Measurements from ENCODE around the gene SRXN1.

SRXN1 gene

DNA sequence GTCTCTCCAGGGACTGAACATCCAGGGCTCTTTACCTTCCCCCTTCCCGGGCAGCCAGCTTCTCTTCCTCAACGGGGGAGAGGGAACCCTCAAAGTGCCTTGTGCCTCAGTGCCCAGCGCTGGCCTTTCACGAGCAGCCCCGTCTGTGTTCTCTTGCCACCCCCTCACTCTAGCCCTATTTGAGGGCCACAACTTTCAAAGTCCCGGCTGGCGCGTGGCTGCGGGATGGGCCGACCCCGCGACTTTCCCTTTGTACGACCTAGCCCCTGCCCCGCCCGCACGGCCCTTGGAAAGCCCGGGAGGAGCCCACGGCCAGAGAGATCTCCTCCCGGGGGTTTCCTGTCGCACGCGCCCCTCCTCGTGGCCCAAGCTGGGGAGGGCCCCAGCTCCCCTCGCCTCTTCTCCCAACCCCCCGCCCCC is 22.0 kb upstream of the SRXN1 start:
- no peak for DNase-seq

- peak in 1 of 2 experiments; percentile 64 for DNase-seq
These were observed 20.6 kb upstream of the SRXN1 start for GRCh38 chr20:673603-674001.

DNA sequence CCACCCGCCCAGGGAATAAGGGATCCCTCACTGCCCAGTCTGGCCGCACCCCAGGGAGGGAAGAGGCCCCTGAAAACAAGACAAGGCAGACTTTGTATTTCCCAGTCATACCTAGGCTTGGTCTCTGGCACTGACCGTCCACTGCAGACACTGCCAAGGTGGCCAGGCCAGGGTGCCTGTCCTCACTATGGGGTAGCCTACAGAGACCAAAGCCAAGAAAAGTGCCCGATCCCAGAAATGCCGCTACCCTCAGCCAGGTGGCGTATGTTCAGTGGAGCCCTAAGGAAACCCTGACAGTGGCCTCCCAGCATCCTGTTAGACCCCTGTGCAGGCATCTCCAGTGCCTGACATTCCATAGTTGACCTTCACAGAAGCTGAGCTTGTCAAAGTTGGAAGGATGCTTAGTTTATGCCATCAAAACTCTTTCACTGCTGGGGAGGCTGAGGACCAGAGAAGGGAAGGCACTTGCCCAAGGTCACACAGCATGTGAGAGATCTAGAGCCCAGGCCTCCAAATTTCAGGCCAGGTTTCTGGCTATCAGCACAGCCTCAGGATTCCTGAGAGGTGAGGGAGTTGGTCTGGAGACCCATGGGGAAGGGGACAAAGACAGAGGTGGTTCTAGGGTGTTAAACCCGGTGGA is 20.1 kb upstream of the SRXN1 start:
- DNase-seq = no peak

GRCh38 chr20:671252-672030 is 18.4 kb upstream of the SRXN1 start:
- no peak for DNase-seq

- DNase-seq = no peak
These were observed 16.6 kb upstream of the SRXN1 start for GRCh38 chr20:669573-669972.

DNA sequence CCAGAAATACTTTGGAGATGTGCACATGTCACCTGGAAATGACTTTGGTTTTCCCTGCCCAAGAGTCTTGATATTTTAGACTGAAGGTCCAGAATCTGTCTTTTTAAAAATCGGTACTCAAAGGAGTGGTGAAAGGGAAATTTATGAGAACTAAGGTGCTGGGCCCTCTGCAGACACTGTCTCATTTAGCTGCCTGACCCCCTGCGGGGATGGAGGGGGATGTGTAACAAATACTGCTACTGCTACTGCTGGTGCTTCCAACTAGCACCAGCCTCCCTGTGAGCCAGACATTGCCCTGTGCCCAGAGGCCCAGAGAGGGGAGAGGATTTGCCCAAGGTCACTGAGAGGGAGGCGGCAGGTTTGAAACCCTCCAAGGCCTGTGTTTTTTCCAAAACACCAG is 15.6 kb upstream of the SRXN1 start:
- no peak for DNase-seq

GRCh38 chr20:668050-668449 is 15.1 kb upstream of the SRXN1 start:
- DNase-seq = no peak

DNA sequence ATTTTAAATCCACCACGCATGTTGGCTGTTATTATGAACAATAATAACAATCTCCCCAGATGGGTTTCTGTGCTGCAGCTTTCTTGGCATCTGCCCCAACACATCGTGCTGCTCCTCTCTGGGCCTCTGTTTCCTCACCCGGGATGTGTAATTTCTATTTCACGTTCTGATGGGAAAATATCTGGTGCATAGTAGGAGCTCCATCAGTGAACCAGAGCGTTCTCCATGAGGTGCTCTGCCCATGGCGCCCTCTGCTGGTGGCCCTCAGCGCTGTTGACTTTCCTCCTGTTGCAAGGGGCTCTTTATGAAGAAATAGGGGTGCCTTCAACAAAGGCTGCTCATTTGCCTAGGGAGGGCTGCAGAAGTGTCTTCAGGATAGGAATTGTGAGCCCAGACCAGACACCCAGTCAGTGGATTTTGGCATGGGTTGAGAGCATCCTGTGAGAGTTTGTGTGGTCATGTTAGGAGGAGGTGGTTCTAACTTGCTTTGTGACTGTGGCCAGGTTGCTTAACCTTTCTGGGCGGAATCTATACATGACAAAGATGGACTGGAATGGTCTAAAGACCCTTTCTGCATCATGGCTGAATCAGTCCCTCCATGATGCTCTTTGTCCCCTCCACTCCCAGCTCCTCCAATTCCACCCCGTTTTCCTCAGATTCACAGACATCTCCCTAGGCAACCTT is 14.5 kb upstream of the SRXN1 start:
- DNase-seq = peak; percentile 32 to 34

- DNase-seq = no peak
These were observed 13.9 kb upstream of the SRXN1 start for GRCh38 chr20:666877-667276.

- no peak for DNase-seq
These were observed 12.3 kb upstream of the SRXN1 start for GRCh38 chr20:665276-665675.

- DNase-seq = no peak
These were observed 11.6 kb upstream of the SRXN1 start for GRCh38 chr20:664576-664975.

DNA sequence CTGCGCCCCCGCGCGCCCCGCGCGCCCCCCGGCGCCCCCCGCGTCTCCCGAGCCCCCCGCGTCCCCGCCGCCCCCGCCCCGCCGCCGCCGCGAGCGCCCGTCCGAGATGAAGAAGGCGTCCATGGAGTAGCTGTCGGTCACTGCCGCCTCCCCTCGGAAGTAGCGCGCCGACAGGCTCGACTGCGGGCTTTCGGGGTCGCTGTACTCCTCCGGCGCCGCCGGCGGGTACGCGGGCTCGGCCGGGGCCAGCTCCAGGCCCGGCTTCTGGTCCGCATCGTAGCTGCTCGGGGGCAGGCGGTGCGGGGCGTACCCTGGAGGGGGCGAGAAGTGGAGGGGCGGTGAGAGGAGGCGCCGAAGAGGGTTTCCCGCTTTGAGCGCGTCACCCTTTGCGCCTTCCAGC is 11.2 kb upstream of the SRXN1 start:
- no peak for DNase-seq

GRCh38 chr20:663315-664090 is 10.5 kb upstream of the SRXN1 start:
- no peak for DNase-seq

- no peak for DNase-seq
These were observed 9.5 kb upstream of the SRXN1 start for GRCh38 chr20:662277-663192.

DNA sequence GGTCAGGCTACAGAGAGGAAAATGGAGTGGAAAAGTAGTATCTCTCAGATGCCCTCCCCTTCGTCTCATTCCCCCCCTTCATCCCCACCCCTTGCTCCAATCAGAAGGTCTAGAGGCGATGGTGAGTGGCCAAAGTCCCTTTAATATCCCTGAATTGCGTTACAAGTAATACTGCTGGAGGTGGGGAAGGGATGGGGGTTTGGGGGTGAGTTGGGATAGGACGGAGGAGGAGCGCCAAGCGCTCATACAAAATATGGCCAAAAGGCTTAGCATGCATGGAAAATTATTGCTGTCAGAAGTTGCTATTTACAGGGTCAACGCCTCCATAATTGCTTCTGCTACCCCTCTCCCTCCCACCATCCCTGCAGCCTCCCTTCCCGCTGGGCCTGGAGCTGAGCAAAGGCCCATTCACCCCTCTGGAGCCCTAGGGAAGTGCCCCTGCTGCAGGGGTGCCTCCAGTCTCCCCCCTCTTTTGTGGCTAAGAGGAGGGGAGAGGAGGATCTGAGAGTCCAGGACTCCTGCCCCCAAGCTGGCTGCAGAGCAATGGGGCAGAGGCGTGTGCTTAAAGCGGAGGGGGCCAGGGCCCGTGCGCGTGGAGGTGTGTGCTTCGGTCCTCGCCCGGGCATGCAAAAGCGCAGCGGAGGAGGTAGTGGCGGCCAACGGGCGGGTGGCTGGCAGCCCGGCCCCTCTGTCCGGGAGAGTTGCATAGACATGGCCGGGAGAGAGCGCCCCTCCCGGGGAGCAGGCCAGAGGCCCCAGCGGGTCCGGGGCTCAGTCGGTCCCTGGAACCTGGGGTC is 8.7 kb upstream of the SRXN1 start:
- DNase-seq = no peak

GRCh38 chr20:658731-659291 is 5.8 kb upstream of the SRXN1 start:
- no peak for DNase-seq

DNA sequence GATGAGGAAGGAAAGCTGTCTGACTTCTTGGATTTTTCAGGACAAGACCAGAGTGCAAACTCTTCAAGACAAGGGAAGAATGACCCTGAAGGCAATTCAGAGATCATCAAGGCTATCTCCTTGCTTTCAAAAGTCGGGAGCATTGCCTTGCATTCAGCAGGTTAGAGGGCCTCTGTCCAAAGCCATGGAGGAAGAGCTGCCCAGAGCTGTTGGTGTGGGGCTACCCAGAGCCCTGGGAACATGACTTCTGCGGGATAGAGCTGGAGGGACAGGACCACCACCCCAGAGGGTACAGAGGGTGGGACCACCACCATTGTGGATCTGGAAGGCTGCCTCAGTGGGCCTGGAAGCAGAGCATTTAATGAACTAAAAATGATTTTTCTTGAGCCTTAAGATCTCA is 5.2 kb upstream of the SRXN1 start:
- DNase-seq = no peak

DNA sequence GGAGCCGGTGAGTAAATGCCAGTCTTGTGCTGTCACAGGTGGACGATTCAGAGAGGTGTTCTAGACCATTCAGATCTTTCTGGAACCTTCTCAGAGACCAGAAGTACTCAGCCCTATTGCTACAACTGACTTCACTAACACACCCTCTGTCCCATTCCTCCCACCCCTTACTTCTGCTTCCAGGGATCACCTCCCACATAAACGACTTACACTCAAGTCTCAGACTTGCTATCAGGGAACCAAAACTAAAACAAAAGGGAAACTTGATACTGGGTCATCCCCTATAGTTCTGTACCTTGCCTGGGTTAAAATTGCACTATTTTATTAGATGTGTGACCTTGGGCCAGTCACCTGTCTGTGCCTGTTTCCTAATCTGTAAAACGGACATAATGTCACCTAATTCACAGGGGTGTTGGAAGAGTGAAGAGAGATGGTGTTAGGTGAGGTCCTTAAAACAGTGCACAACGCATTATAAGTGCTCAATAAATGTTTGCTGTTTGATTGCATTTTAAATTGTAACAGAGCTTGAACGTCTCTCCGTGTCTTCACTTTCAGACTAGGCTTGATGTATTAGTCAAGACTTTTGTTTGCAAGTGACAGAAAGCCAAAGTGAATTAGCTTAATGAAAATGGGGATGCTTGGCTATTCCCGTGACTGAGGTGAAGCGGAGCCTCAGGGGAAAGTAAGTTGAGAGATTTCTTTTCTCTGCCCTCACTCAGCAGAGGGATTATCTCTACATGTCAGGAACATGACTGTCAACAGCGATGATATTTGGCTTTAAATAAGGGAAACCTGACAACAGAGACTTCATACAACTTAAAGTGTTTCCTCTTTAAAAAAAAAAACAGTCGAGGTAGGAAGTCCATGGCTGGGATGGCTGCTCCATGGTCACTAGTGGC is 3.0 kb upstream of the SRXN1 start:
- no peak for DNase-seq

DNA sequence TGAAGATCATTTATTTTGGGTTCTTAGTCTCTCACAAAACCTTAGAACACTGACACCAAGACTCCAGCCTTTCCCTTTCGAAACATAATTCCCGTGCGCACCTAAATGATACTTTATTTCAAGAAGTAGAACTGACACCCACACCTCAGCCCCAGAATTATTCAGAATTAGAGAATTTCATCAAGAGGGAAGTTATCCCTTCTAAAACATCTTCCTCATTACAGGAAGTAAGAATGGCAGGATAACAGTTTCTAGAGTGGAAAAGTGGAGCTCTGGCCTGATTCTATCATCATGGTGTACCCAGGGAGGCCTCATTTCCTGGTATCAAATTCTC is 1.4 kb upstream of the SRXN1 start:
- DNase-seq = no peak
